HT-29 (cell line): Measurements from ENCODE around the gene TMPRSS13. TPM values are rescaled to one million over a fixed set of nuclear protein-coding genes. Genes with fewer than 3 reads are reported as not detected.
"Not testable (repeated sequence)": the region's sequence is repeated elsewhere in the genome, so short reads cannot be mapped to it uniquely, and the experiment has no call there.

ENCODE experiments used
- DNase-seq: peaks from one replicate; pipeline ENCODE4 v3.0.0-alpha.2; 2015; ENCODE audit warnings: low spot score
- total RNA-seq: library from RNA; depleted of rRNA; stranded (reverse); fragments of >200 nt; shearing (Covaris generic); gene quantifications from 2 replicates; pipeline ENCODE4 v1.2.3, GENCODE V29; 2014

The TMPRSS13 gene
- total RNA-seq, 1 experiment from 2014 or later = 3.1 TPM

DNA sequence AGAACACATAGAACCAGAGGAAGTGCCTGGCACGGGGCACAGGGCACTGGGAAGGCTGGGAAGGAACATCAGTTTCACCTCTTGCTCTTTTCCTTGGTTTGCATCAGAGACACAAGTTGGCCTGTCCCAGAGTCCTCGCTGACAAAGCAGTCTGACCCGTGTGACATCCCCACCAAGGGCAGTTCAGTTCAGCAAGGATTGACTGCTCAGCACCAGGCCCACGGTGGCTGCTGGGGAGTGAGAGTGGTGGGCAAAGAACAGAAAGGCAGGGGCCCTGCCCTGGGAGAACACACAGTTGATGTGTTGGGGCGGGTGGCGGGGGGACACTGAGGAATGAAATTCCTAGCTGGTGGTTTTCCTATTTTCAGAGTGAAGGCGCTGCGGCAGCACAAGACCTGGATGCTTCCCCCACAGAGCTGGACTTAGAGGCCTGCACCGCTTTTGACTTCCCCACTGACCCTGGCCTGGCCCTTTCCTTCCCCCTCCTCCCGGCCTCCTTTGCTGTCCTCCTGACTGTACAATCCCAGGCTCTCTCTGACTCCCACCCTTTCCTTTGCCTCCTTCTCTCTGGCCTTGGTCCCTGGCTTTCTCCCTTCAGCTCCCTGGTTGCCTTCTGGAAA is 2.2 kb upstream of the TMPRSS13 start:
- no peak for DNase-seq

DNA sequence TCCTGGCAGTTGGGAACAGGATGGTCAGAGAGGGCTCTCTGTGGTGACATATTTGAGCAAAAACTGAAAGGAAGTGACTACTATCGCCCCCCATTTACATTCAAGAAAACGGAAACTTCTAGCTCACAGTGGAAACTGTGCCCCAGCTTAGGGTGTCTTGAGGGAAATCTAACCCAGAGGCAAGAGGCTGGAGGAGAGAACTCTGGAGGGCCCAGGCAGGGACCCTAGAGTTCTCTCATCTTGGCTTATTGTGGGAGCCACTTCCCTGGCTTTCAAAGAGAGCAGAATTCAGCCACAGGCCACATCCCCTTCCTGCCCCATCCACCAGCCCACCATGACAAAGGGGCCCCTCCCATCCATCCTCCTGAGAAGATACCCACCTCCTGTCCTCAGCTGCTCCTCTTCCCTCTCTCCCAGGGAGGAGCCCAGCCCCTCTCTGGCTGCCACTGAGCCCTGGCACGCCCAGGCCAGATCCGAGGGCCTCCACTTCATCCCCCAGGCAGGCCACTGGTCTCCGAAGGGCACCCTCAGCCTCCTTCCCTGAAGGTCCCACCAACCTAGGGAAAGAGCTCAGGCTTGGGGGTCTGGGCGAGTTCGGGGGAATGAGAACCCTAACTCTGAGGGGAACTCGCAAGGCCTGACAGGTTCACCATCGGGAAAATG is 1.6 kb upstream of the TMPRSS13 start:
- DNase-seq = no peak

DNA sequence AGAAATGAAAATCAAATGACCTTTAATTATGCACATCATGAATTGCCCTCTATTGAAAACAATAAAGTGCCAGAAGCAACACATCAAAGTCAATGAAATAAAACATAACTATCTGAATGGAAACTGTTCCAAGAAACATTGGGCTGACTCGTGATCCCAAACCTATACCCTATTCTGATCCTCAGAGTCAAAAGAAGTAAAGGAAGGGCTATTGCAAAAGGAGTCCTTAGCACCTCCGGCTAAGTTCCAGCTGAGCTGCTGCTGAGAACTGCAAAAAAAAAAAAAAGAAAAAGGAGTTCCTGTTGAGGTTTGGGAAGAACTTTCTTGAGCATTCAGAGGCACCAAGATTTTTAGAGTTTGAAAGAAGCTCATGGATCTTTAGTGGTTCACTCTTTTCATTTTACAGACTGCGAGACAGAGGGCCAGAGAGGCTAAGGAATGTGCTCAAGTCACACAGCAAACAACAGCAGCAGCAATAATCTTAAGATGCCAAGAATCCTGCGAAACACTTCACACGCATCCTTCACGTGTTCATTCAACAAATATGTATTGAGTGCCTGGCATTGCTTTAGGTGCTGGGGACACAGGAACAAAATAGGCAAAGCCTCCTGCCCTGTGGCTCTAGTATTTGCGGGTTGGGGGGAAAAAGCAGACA is 841 bp upstream of the TMPRSS13 start:
- no peak for DNase-seq

DNA sequence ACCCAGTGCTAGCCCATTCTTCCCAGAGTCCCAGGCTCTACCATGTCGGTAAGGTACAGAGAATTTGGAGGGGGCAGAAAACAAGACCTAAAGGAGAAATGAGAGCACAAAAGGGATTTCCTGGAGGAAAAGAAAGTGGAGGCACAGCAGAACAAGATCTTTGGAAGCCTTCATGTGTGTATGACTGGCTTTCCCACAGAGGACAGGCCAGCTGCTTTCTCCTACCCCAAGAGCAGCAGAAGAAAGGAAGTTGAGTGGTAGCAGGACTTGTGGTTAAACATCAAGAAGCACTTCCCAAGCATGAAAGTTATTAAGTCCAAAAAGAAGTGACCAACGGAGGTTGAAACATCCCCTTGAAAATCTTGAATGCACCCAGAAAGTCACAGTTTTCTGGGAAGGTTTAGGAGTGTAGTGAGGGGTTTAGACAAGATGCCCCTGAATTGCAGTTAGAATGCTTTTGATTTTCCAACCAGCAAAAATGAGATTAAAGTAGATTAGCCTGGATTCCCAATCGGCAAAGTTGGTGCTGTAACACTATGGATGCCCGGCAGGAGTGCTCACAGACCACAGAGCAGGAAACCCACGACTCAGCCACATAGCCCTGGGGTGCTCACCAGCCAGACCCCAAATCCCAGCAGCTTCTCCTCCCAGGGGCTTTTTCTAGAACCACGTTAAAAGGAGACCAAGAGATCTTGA is 608 bp downstream of the TMPRSS13 start:
- no peak for DNase-seq

DNA sequence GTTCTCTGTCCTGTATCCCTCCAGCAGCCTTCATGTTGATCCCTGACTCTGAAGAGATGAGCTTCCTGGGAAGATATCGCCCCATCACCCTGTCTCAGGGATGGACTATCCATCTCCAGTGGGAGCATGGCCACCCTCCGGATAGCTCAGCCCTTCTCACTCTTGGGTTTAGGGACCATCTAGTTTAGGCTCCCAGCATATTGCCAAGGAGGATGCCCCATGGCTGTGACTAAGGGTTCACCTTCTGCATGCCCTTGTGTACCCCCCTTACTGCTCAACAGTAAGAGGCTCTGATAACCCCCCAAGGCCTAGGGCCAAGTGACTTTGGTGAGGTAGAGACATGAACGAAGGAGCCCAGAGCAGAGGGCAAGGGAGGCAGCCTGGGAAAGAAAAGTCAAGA is 1.3 kb downstream of the TMPRSS13 start:
- no peak for DNase-seq

DNA sequence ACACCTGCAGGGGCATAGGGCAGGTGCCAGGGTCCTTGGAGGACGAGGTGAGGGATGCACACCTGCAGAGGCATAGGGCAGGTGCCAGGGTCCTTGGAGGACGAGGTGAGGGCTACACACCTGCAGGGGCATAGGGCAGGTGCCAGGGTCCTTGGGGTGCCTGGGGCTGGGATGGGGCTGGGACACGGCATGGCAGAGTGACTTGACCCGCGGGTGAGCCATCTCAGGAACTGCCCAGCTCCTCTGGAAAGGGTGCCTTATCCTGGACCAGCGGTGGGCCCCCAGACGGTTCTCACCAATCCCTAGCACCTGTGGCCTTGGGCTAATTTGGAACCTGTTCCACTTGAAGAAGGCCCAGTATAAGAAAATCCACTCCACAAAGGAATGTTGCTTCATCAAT is 3.0 kb downstream of the TMPRSS13 start:
- DNase-seq = not testable (repeated sequence)

DNA sequence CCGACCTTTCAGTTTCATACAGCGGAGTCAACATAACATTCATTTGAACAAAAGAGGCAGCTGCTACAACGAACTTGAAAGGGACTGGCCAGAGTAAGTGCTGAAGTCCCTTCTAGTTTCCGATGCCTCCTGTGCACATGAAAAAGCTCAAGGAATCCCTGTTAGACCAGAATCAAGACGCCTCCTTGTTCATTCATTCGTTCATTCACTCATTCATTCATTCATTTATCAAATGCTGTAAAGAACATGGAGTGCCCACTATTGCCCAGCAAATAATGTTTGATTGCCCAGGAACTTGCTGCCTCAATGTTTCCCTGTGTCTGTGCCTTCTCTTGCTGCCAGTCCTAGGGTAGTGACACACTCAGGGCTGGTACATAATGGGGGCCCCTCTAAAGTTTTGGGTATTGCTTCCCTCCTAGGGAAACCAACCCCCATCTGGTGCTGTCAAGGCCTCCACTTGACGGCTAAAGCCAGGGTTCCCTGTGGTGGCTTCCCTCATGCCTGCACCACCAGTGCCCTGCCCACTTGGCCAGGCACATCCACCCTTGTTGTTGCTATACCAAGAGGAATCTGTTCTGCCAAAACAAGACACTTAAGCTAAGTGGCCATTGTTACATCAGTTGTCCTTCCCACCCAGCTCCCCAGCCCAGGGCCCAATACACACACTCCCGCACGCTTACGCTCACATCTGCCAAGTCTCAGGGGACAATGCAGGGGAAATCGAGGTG is 3.8 kb downstream of the TMPRSS13 start:
- DNase-seq = no peak

DNA sequence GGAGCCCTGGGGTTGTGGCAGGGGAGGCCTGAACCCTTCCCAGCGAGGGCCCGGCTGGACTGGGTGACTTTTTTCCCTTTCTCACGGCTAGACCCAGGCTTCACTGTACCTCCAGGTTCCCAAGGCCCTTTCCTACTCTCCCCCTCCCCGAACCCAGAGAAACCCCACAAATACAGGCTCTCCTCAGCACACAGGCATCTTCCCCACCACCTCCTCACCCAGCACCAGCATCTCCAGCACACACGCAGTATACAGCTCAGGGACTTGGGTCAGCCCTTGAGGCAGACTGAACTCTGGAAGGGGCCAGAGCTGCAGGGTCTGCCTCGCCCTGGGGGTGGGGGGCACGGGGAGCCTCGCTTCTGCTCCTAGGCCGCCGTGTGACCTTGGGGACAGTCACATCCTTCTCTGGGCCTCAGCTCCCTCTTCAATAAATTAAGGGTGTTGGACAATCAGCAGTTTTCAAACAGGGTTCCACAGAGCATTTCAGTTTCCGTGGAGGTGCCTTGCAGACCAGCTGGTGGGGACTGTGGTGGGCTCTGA is 4.5 kb downstream of the TMPRSS13 start:
- DNase-seq = no peak

DNA sequence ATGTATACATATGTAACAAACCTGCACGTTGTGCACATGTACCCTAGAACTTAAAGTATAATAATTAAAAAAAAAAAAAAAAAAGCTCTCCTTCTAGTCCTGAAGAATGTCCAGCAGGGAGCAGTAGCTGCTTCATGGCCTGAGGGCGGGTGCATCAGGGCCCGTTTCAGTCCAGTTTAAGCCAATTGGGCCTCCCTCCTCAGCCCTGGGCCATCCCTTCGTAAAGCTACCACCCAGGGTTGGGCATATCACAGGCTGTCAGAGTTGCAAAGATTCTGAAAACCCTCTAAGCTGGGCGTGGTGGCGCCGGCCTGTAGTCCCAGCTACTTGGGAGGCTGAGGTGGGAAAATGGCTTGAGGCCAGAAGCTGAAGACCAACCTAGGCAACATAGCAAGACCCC is 5.4 kb downstream of the TMPRSS13 start:
- no peak for DNase-seq

DNA sequence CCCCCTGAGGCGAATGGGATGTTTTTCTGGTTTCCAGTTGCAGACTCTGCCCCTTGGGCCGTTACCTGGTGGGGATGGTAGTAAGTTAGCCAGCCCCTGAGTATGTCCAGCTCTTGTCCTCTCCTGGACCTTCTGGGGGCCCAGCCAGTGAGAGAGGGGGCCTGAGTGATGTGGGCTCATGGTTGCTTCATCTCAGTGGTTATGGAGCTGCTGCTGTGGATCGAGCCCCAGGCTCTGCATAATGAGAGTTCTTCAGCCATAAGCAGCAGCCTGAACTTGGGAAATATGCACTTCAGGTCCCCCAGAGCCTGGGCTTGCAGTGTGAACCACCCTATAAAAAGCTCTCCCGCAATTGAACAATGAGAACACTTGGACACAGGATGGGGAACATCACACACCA is 5.9 kb downstream of the TMPRSS13 start:
- no peak for DNase-seq

DNA sequence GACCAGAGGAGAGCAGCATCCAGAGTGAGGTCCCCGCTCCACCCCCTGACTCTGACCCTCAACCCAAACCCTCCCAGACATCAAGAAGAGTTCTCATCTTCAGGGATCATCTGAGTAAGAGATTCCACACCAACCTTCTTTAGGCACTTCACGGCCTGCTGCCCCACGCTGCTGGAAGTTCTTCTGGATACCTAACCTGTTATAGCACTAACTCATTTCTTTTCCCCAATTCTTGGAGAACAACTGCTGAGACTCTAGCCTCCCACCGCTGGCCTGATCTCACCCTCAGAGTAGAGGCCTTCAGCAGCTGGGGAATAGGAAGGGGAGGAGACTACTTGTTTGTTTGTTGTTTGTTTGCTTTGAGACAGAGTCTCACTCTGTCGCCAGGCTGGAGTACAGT is 7.3 kb downstream of the TMPRSS13 start:
- no peak for DNase-seq

DNA sequence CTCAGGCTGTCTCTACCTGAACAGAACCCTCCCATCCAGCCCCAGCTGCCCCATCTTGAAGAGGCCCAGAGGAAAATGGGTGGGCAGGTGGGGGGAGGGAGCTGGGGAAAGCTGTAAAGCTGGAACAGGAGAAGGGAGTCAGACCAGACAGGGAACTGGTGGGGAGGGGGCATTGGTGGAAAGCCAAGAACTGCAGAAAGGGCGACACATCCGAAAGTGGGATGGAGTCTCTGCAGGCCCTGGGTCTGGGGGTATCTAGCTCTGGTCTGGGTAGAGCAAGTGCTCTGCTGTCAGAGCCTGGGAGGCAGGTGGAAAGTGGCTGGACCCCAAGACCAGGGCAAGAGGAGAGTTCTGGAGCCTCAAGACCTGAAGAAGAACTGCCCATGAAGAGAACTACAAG is 7.7 kb downstream of the TMPRSS13 start:
- DNase-seq = no peak

DNA sequence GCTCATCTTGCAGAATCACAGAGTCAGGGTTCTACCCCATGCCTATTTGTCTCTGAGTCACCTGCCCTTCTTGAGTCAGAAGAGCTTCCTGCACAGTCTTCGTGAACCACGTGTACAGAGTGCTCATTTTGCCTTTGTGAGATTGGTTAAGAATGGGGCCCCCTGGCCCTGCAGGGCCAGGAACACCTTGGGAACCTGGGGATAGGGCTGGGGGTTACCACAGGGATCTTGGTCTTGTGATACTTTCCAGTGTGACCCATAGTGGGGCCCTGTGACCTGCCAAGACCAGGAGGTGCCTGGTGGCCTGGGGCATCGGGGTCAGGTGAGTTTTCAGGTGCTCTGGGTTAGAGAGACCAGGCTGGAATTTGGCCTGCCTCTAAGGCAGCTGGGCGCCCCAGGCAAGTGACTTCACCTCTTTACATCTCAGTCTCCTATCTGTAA is 9.4 kb downstream of the TMPRSS13 start:
- no peak for DNase-seq

DNA sequence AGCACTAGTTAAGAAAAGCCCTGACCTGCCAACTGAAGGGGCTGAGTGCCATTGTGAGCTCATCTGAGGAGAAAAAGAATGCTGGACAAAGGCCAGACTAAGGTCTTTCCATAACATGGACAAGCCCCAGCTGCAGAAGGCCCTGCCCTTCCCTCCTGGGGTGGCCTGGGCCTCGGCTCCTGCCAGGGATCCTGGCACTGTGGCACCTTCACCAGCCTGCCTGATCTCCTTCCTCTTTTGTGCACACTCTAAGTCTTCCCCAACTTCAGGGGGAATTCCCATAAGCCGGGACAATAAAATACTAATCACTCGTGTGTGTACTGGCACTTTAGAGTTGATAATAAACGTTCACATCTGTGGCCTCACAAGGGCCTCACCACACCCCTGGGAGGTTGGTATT is 9.9 kb downstream of the TMPRSS13 start:
- no peak for DNase-seq

DNA sequence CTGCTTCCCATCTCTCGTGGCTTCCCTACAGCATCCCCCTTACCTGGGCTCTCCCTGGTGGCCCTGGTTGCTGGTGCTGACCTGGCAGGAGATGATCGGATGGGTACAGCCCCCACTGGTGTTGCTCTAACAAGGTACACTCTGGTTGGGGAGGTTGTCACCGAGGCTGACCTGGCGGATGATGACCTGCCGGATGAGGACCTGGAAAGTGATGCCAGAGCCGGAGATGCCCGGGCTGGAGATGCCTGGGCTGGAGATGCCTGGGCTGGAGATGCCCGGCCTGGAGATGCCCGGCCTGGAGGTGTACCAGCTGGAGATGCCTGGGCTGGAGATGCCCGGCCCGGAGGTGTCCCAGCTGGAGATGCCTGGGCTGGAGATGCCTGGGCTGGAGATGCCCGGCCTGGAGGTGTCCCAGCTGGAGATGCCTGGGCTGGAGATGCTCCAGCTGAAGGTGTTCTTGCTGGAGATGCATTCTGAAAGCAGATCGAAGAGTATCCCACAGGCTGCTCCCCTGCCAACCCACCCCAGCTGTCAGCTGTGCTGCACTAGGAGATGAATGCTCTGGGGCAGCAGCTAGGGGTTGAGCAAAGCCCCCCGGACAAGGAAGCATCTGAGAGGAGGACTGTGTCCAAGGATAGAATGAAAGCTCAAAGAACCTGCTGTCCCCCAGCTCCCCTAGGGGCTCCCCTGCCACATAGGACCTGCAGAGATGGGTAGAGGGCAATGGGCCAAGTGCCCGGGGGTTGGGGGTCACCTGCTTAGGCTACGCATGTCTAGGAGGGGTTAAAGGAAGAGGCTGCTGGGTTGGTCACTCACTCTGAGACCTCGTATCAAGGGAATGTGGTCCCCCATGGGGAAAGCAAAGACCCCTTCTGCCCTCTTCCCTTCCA is 10.6 kb downstream of the TMPRSS13 start:
- DNase-seq = no peak

DNA sequence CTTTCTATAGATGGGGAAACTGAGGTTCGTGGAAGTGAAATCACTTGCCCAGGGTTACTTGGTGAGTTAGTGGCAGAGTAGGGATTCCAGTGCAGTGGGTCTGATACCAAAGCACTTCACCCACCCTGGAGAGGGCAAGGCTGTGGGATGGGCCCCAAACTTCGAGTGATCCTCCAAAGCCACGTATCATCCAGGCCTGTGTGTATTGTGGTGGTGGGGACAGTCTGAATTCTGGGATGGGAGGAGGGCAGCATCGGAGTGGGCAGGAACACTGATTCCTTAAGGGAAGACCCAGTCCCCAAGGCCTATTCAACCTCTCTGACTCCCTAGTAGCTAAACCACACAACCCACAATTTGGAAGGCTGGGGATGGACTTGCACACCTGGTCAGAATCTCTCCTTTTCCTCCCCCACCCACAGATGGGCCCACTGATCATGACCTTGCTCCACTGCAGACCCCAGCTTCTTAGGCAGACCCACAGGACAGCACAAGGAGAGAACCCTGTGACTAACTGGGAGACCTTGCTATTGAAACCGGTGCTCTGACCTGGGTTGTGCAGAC is 11.5 kb downstream of the TMPRSS13 start:
- DNase-seq = no peak

DNA sequence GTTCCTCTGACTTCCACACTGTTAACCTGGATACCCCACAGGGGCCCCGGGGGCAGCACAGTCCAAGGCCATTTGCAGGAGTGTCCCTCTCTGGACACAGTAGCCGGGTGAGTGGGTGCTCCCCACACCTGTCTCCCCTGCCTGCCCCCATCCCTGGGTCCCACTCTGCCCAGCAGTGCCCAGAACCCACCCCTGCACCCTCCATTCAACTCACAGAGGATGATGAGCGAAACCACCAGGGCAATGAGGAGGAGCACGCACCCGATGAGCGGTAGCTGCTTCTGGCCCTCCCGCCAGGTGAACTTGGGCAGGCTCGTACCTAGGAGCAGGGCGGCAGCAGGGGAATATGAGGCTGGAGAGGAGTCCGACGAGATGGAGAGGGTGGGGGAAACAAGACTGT is 12.2 kb downstream of the TMPRSS13 start:
- DNase-seq = no peak

DNA sequence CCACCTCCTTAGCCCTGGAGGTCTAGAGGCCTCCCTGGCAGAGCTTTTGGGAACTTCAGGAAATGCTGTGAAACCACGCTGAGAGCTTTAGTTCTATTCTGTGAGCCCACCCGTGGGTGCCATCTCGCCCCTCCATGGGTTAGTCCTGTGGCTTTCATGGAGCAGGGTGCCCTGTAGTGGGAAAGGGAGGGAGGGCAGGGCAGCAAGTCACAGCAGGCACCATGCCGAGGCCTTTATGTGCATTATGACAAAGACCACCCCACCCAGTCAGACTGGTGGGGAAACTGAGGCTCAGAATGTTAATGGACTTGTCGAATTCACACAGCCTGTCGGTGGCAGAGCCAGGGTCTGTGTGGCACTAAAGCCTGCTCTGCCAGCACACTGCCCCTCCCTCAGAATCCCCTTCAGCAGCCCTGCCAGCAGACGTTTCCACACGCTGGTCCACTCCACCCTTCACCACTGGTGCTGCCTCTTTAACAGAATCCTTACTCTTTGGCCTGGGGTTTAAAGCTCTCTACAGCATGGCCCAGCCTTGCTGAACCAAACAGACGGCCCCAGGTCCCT is 13.4 kb downstream of the TMPRSS13 start:
- no peak for DNase-seq

DNA sequence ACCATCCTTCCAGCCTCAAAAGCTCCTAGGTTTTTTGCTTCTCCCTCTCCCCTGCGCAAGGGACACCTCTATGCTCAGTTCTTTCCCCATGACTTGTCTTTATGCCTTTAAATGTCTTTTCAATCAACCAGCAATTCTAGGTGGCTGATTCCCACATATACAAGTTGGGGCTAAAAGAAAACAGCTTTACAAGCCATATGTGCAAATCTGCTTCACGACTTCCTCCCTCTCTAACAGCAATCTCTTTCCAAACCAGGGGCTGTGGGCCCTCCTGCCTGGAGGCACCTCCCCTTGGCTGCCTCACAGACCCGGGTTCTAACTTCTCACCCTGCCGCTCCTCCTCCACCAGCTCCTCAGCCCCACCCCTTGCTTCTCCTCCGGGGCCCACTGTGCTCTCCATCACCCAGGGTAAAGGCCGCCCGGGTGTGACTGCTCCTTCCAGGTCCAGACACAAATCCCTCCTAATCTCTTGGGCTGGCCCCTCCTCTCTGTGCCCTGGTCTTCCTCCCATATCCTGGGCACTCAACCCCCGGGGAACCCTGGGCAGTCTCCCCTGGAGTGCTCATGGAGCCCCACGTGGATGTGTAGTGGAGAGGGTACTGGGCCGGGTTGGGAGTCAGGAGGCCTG is 14.1 kb downstream of the TMPRSS13 start:
- DNase-seq = no peak
